Ectodermal cell (in vitro differentiated cells): ENCODE data around the gene CTDSP2.
A peak's percentile ranks its signal among the peaks of the same experiment; 100 is the strongest.

Source experiments
- H3K27ac ChIP-seq: 2 replicates; pipeline ENCODE4 v1.7.0; 2013; ENCODE audit warnings: mild to moderate bottlenecking, low read depth, low read length; ENCODE audit not compliant: insufficient read depth, poor library complexity, severe bottlenecking
- H3K27me3 ChIP-seq: 2 replicates; pipeline ENCODE4 v1.7.0; 2013; ENCODE audit warnings: mild to moderate bottlenecking, low read length; ENCODE audit not compliant: insufficient read depth, control insufficient read depth, poor library complexity, severe bottlenecking
- H3K36me3 ChIP-seq: one replicate; pipeline ENCODE4 v1.7.0; 2013; ENCODE audit warnings: low read length; ENCODE audit not compliant: control insufficient read depth, insufficient read depth
- H3K4me1 ChIP-seq: one replicate; pipeline ENCODE4 v1.7.0; 2013; ENCODE audit warnings: low read length; ENCODE audit not compliant: control insufficient read depth, insufficient read depth
- H3K4me3 ChIP-seq: 2 replicates; pipeline ENCODE4 v1.7.0; 2013; ENCODE audit warnings: low read depth, low read length, control low read depth; ENCODE audit not compliant: insufficient read depth
- H3K9me3 ChIP-seq: 2 replicates; pipeline ENCODE4 v1.7.0; 2013; ENCODE audit warnings: mild to moderate bottlenecking, low read length, moderate library complexity; ENCODE audit not compliant: control insufficient read depth
- WGBS, 2 experiments: methylation state at CpG; one replicate each; pipeline ENCODE4 v1.1.7; 2013; ENCODE audit warnings: missing lambda C conversion rate in 2 of 2; 5-methylcytosine and 5-hydroxymethylcytosine counted together

The CTDSP2 gene

GRCh38 chr12:57782608-57783465 lies 63.7 kb downstream of the CTDSP2 start, which contains the start of gene TSFM:
Gene TSFM (plus strand): TSS chr12:57782787. CDS start chr12:57782802, 15 bp downstream.
- H3K36me3 ChIP-seq: peaks cover 24% of the 10 kb centered on the region

DNA sequence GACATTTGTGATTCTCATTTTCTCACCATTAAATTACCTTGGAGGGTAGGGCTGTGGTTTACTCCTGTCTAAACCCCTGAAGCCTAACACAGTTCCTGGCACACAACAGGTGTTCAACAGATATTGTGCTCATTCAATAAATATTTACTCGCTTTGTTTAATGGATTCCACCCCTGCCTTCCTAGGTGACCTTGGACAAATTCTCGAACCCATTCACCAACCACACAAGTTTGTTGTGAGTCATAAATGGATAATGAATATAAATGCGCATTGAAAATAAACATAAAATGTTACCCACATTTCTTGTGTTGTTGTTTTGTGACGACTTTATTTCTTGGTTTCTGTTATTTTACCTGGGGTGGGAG lies 64.3 kb downstream of the CTDSP2 start:
- 7 to 19% methylated on average over 3 of the region's 4 CpGs for WGBS, 2 experiments
- Histone ChIP-seq H3K4me1 (peaks cover 5% of the 10 kb centered on the region), H3K36me3 (peaks cover 24% of the 10 kb centered on the region), H3K27ac (no peak overlapping the region), H3K9me3 (no peaks in the 10 kb centered on the region), H3K27me3 (no peaks in the 10 kb centered on the region), H3K4me3 (no peak overlapping the region)

More at GRCh38 chr12:57782608-57783465, 63.7 kb downstream of the CTDSP2 start, which contains the start of gene TSFM:
- no peaks in the 10 kb centered on the region for H3K27me3 ChIP-seq
- H3K4me1 ChIP-seq: peaks cover 5% of the 10 kb centered on the region
- 3% methylated on average over 45 of the region's 45 CpGs for WGBS, 2 experiments
- peak within 1 kb of the TSS; percentile 86 for H3K4me3 ChIP-seq
- no peaks in the 10 kb centered on the region for H3K9me3 ChIP-seq
- H3K27ac ChIP-seq: no peak within 1 kb of the TSS

GRCh38 chr12:57781801-57782200 lies 64.7 kb downstream of the CTDSP2 start:
- WGBS, 2 experiments: 68 to 70% methylated on average over 2 of the region's 2 CpGs
- H3K27ac ChIP-seq: no peak overlapping the region
- peaks cover 20% of the 10 kb centered on the region for H3K36me3 ChIP-seq
- no peak overlapping the region for H3K4me3 ChIP-seq
- H3K9me3 ChIP-seq: no peaks in the 10 kb centered on the region
- peaks cover 5% of the 10 kb centered on the region for H3K4me1 ChIP-seq
- no peaks in the 10 kb centered on the region for H3K27me3 ChIP-seq

DNA sequence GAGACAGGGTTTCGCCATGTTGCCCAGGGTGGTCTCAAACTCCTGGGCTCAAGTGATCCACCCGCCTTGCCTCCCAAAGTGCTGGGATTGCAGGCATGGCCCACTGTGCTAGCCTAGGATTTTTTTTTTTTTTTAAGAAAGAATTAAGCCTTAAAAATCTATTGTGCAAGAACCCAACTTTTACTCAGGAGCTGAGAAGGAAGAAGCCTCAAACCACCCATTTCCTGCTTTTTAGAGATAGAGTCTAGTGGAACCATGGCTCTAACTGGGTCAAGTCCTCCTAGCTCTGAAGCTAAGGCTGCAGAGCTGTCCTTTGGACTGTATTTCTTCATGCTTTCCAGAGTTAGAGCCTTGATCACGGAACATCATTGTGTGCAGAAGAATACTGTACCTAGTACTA lies 65.3 kb downstream of the CTDSP2 start:
- Histone ChIP-seq H3K27ac (no peak overlapping the region), H3K4me1 (peaks cover 5% of the 10 kb centered on the region), H3K36me3 (peaks cover 14% of the 10 kb centered on the region), H3K27me3 (no peaks in the 10 kb centered on the region), H3K9me3 (no peaks in the 10 kb centered on the region), H3K4me3 (no peak overlapping the region)
- WGBS, 2 experiments: 84 to 92% methylated on average over 3 of the region's 3 CpGs

GRCh38 chr12:57780284-57780897 lies 66.1 kb downstream of the CTDSP2 start:
- no peaks in the 10 kb centered on the region for H3K27me3 ChIP-seq
- peaks cover 10% of the 10 kb centered on the region for H3K36me3 ChIP-seq
- no peak overlapping the region for H3K27ac ChIP-seq
- H3K9me3 ChIP-seq: no peaks in the 10 kb centered on the region
- H3K4me3 ChIP-seq: no peak overlapping the region
- WGBS, 2 experiments: 85 to 87% methylated on average over 4 of the region's 4 CpGs
- peaks cover 5% of the 10 kb centered on the region for H3K4me1 ChIP-seq

DNA sequence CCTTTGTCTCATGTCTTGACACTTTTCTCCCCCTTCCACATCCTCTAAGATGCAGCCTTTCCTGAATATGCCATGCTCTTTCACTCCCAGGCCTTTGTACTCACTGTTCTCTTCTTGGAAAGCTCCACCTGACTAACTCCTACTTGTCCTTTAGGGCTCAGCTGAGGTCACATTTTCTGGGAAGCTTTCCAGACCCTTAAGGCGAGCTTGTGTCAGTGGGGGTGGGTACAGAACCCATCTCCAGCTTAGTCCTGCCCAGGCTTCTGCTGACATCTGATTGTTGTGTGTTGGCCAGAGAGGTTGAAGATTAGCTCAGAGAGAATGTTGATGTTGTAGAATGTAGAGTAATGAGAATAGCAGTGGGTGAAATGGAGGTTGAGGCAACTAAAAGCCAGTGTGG lies 66.8 kb downstream of the CTDSP2 start:
- no peaks in the 10 kb centered on the region for H3K9me3 ChIP-seq
- WGBS, 2 experiments: 82 to 87% methylated on average over 1 of the region's 1 CpG
- no peak overlapping the region for H3K4me3 ChIP-seq
- H3K27ac ChIP-seq: no peak overlapping the region
- peaks cover 5% of the 10 kb centered on the region for H3K36me3 ChIP-seq
- H3K4me1 ChIP-seq: peaks cover 5% of the 10 kb centered on the region
- H3K27me3 ChIP-seq: no peaks in the 10 kb centered on the region

DNA sequence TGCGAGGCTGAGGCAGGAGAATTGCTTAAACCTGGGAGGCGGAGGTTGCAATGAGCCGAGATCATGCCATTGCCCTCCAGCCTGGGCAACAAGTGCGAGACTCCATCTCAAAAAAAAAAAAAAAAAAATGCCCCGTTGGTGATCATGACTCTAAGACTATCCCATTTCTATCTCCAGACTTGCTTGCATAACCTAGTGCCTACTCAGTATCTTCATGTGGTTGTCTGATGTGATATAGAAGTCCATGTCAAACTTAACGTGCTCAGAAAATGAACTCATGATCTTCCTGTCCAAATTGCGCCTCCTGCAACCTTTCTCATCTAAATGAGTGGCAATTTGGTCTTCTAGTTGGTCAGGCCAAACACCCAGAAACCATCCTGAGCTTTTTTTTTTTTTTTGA lies 68.6 kb downstream of the CTDSP2 start:
- Histone ChIP-seq H3K27me3 (peaks cover 8% of the 10 kb centered on the region), H3K27ac (no peak overlapping the region), H3K9me3 (no peaks in the 10 kb centered on the region), H3K36me3 (no peaks in the 10 kb centered on the region), H3K4me3 (no peak overlapping the region), H3K4me1 (no peaks in the 10 kb centered on the region)
- 91 to 98% methylated on average over 6 of the region's 7 CpGs for WGBS, 2 experiments

GRCh38 chr12:57777367-57777766 lies 69.2 kb downstream of the CTDSP2 start:
- WGBS, 2 experiments: 78 to 93% methylated on average over 7 of the region's 7 CpGs

DNA sequence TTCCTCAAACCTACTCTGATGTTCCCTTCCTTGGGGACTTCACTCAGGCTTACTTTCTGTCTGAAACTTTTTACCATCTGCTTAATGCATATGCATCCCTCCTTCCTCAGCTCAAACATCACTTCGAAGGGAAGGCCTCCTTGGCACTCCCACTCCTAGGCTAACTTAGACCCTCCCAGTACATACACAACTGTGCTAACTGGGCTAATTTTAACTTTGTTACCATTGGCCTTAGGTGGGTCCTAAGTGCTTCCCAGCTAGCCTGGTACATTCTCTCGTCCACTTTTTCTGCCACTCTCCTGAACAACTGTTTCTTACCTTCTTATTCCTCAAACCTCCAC lies 70.3 kb downstream of the CTDSP2 start:
- Histone ChIP-seq H3K36me3 (no peaks in the 10 kb centered on the region), H3K27ac (no peak overlapping the region), H3K4me3 (no peak overlapping the region), H3K27me3 (peaks cover 10% of the 10 kb centered on the region), H3K9me3 (no peaks in the 10 kb centered on the region), H3K4me1 (no peaks in the 10 kb centered on the region)
- WGBS, 2 experiments: 86 to 88% methylated on average over 2 of the region's 2 CpGs

More at GRCh38 chr12:57777367-57777766, 69.2 kb downstream of the CTDSP2 start:
- Histone ChIP-seq H3K4me3 (no peak overlapping the region), H3K27ac (no peak overlapping the region), H3K4me1 (no peaks in the 10 kb centered on the region), H3K36me3 (no peaks in the 10 kb centered on the region), H3K9me3 (no peaks in the 10 kb centered on the region), H3K27me3 (peaks cover 10% of the 10 kb centered on the region)

DNA sequence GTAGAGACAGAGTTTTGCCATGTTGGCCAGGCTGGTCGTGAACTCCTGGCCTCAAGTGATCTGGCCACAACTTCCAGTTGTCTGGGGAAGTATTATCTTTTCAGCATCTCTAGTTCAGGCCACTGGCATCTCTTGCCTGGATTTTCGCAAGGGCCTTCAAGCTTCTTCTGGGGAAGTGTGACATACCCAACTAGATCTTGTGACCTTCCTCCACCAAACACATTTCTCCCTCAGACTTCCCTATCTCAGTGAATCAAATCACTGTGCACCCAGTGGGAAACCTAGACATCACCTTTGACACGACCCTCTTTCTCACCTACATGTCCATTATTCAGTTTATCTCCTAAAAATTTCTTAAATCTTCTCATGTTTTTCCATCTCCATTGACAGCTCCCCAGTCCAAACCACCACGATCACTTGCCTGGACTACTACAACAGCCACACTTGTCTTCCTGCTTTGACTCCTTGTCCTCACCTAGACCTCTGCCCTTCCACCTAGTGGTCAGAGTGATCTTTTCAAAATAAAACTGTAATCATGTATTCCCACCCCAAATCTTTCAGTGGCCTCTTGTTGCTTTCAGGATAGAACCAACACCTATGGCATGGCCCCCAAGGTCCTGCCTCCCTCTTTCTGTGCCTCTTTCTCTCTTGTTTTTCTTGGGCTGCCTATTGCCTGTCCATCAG lies 70.8 kb downstream of the CTDSP2 start:
- H3K27ac ChIP-seq: no peak overlapping the region
- no peaks in the 10 kb centered on the region for H3K36me3 ChIP-seq
- 83 to 86% methylated on average over 4 of the region's 4 CpGs for WGBS, 2 experiments
- peaks cover 10% of the 10 kb centered on the region for H3K27me3 ChIP-seq
- H3K4me1 ChIP-seq: peaks cover 2% of the 10 kb centered on the region
- H3K4me3 ChIP-seq: no peak overlapping the region
- H3K9me3 ChIP-seq: no peaks in the 10 kb centered on the region
